Effector memory CD4-positive, alpha-beta T cell (primary cell): ENCODE measurements around the gene TRABD.

Source experiments
- DNase-seq, 3 donors: peaks; one replicate each; pipeline ENCODE4 v3.0.0-alpha.2; 2020
- H3K27ac ChIP-seq: 2 replicates; pipeline ENCODE4 v1.7.0; 2013; ENCODE audit warnings: mild to moderate bottlenecking, low read length, moderate library complexity; ENCODE audit not compliant: insufficient read depth, poor library complexity, severe bottlenecking
- H3K27me3 ChIP-seq: replicated peaks from 2 replicates; pipeline ENCODE4 v1.7.0; 2013; ENCODE audit warnings: mild to moderate bottlenecking, low read length; ENCODE audit not compliant: insufficient read depth, control insufficient read depth, poor library complexity, severe bottlenecking
- H3K36me3 ChIP-seq: 2 replicates; pipeline ENCODE4 v1.7.0; 2013; ENCODE audit warnings: mild to moderate bottlenecking, low read length, moderate library complexity; ENCODE audit not compliant: control insufficient read depth, insufficient read depth
- H3K4me1 ChIP-seq: 2 replicates; pipeline ENCODE4 v1.7.0; 2013; ENCODE audit warnings: low read length, mild to moderate bottlenecking; ENCODE audit not compliant: control insufficient read depth, insufficient read depth, poor library complexity, severe bottlenecking
- H3K4me3 ChIP-seq: 2 replicates; pipeline ENCODE4 v1.7.0; 2013; ENCODE audit warnings: low read length, low read depth, mild to moderate bottlenecking; ENCODE audit not compliant: insufficient read depth, poor library complexity, severe bottlenecking
- H3K9me3 ChIP-seq: 2 replicates; pipeline ENCODE4 v1.7.0; 2013; ENCODE audit warnings: mild to moderate bottlenecking, low read length, moderate library complexity; ENCODE audit not compliant: control insufficient read depth

Gene TRABD

GRCh38 chr22:50218996-50219727, 33.4 kb downstream of the TRABD start:
- no peaks in the 10 kb centered on the region for H3K27me3 ChIP-seq
- H3K4me1 ChIP-seq: no peaks in the 10 kb centered on the region
- H3K36me3 ChIP-seq: peaks cover 87% of the 10 kb centered on the region
- no peak overlapping the region for H3K27ac ChIP-seq
- H3K9me3 ChIP-seq: no peaks in the 10 kb centered on the region
- no peak for DNase-seq
- H3K4me3 ChIP-seq: no peak overlapping the region

- peaks cover 90% of the 10 kb centered on the region for H3K36me3 ChIP-seq
- no peak overlapping the region for H3K27ac ChIP-seq
- no peaks in the 10 kb centered on the region for H3K9me3 ChIP-seq
- no peaks in the 10 kb centered on the region for H3K27me3 ChIP-seq
- H3K4me3 ChIP-seq: no peak overlapping the region
- no peak for DNase-seq
- no peaks in the 10 kb centered on the region for H3K4me1 ChIP-seq
Measured at GRCh38 chr22:50219800-50220602, 34.3 kb downstream of the TRABD start.

- Histone ChIP-seq H3K4me3 (no peak overlapping the region), H3K27ac (no peak overlapping the region), H3K36me3 (peaks cover 91% of the 10 kb centered on the region), H3K27me3 (no peaks in the 10 kb centered on the region), H3K9me3 (no peaks in the 10 kb centered on the region), H3K4me1 (no peaks in the 10 kb centered on the region)
- DNase-seq: no peak
Measured at GRCh38 chr22:50220603-50221409, 35.1 kb downstream of the TRABD start.

- no peak for DNase-seq
- Histone ChIP-seq H3K9me3 (no peaks in the 10 kb centered on the region), H3K27me3 (no peaks in the 10 kb centered on the region), H3K36me3 (peaks cover 87% of the 10 kb centered on the region), H3K4me3 (no peak overlapping the region), H3K27ac (no peak overlapping the region), H3K4me1 (no peaks in the 10 kb centered on the region)
Measured at GRCh38 chr22:50221410-50222300, 35.9 kb downstream of the TRABD start.

- Histone ChIP-seq H3K4me3 (no peak overlapping the region), H3K27me3 (no peaks in the 10 kb centered on the region), H3K9me3 (no peaks in the 10 kb centered on the region), H3K36me3 (peaks cover 78% of the 10 kb centered on the region), H3K4me1 (no peaks in the 10 kb centered on the region), H3K27ac (no peak overlapping the region)
- DNase-seq: no peak
Measured at GRCh38 chr22:50222508-50222907, 36.8 kb downstream of the TRABD start.

- DNase-seq: no peak
- no peaks in the 10 kb centered on the region for H3K4me1 ChIP-seq
- no peaks in the 10 kb centered on the region for H3K27me3 ChIP-seq
- H3K4me3 ChIP-seq: no peak overlapping the region
- H3K9me3 ChIP-seq: no peaks in the 10 kb centered on the region
- no peak overlapping the region for H3K27ac ChIP-seq
- peaks cover 72% of the 10 kb centered on the region for H3K36me3 ChIP-seq
Measured at GRCh38 chr22:50224071-50224470, 38.4 kb downstream of the TRABD start.

GRCh38 chr22:50225200-50225969, 39.7 kb downstream of the TRABD start:
- Histone ChIP-seq H3K36me3 (peaks cover 70% of the 10 kb centered on the region), H3K4me1 (no peaks in the 10 kb centered on the region), H3K27me3 (no peaks in the 10 kb centered on the region), H3K4me3 (no peak overlapping the region), H3K9me3 (no peaks in the 10 kb centered on the region), H3K27ac (no peak overlapping the region)
- no peak for DNase-seq

GRCh38 chr22:50226063-50226874, 40.6 kb downstream of the TRABD start:
- Histone ChIP-seq H3K4me1 (no peaks in the 10 kb centered on the region), H3K36me3 (peaks cover 61% of the 10 kb centered on the region), H3K9me3 (no peaks in the 10 kb centered on the region), H3K27me3 (no peaks in the 10 kb centered on the region), H3K4me3 (no peak overlapping the region), H3K27ac (no peak overlapping the region)
- DNase-seq: no peak
